Uterus (tissue), 2 donors: Measurements from ENCODE around the gene PSAP.

Source experiments
- POLR2A ChIP-seq, 2 donors: fragments of 450-650 bp; IDR thresholded peaks; one replicate each; pipeline ENCODE4 v1.6.1; 2016; ENCODE audit warnings: antibody characterized with exemption in 2 of 2, mild to moderate bottlenecking in 1 of 2, moderate library complexity in 1 of 2
- TF ChIP-seq, protein P1 (sequence below), 4 experiments: fragments of 200-600 bp in 2 of 4; fragments of 450-650 bp in 2 of 4; sonication (generic) in 2 of 4; IDR thresholded peaks; one replicate each; pipeline ENCODE4 v1.5.1; 2016 to 2019; ENCODE audit warnings: antibody characterized with exemption in 4 of 4, mild to moderate bottlenecking in 2 of 4, moderate library complexity in 1 of 4

DNA sequence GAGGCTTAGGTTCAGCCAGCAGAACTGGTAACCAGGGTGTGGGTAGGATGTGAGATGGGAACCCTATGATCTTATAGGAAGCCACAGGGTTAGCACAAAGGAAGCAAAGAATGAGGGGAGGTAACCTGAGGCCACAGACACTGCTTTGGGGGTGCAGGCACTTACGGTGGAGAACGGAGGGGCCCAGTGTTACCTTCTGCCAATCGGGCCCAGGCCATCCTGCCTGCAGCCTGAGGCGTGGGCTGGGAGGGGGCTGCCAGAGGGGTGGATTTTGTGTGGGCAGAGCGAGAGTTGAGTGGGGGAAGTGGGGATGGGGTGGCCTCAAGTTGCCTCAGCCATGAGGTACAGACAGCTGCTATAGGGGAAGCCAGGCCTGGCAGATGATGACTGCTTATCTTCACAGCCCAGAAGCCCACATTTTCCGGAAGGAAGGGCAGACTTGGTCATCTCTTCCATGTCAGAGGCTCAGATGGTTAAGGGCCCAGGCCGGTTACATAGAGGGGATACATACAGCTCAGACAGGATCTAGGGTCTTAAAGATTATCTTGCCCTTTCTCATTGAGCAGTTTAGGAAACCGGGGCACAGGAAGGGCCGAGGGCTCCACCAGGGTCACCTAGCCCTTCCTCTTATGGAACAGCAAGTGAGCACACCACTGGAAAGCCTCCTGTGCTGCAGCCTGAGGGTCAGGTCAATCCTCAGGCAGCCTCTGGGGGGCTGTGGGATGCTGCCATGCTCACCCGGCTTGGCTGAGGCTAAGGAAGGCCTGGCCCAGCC is 53.3 kb downstream of the PSAP start:
- no peak for TF ChIP-seq POLR2A (IDR thresholded peaks at IDR 0.05)
- TF ChIP-seq, protein P1, sequence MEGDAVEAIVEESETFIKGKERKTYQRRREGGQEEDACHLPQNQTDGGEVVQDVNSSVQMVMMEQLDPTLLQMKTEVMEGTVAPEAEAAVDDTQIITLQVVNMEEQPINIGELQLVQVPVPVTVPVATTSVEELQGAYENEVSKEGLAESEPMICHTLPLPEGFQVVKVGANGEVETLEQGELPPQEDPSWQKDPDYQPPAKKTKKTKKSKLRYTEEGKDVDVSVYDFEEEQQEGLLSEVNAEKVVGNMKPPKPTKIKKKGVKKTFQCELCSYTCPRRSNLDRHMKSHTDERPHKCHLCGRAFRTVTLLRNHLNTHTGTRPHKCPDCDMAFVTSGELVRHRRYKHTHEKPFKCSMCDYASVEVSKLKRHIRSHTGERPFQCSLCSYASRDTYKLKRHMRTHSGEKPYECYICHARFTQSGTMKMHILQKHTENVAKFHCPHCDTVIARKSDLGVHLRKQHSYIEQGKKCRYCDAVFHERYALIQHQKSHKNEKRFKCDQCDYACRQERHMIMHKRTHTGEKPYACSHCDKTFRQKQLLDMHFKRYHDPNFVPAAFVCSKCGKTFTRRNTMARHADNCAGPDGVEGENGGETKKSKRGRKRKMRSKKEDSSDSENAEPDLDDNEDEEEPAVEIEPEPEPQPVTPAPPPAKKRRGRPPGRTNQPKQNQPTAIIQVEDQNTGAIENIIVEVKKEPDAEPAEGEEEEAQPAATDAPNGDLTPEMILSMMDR (IDR thresholded peaks at IDR 0.05) = no peak
